HT-29 (cell line): Measurements from ENCODE around the gene DROSHA. TPM values are rescaled to one million over a fixed set of nuclear protein-coding genes. Genes with fewer than 3 reads are reported as not detected.
A peak's percentile ranks its signal among the peaks of the same experiment; 100 is the strongest.
"Not testable (repeated sequence)": the region's sequence is repeated elsewhere in the genome, so short reads cannot be mapped to it uniquely, and the experiment has no call there.

Source experiments
- DNase-seq: peaks from one replicate; pipeline ENCODE4 v3.0.0-alpha.2; 2015; ENCODE audit warnings: low spot score
- small RNA-seq: library from RNA; depleted of rRNA; stranded (forward); fragments of <200 nt; gene quantifications from one replicate; pipeline ENCODE3, GENCODE V24; 2014
- total RNA-seq: library from RNA; depleted of rRNA; stranded (reverse); fragments of >200 nt; shearing (Covaris generic); gene quantifications from 2 replicates; pipeline ENCODE4 v1.2.3, GENCODE V29; 2014; rRNA removed

The DROSHA gene
- total RNA-seq, 1 experiment from 2014 or later = 42.5 TPM

DNA sequence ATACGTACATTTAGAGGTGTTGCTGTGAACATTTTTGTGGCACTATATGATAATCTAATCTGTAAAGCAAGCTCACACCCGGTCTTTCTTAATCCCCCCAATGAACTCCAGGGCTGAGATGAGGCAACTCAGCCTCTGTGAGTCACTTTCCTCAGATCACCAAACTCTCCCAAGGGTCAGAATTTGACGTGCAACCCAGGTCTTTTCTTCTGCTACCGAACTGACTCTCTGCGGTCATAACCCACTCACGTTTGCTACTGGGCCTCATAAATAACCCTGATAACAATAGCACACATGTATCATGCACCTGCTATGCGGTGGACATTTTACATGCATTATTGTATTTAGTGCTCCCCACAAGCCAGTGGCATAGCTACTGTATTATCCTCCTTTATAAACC, 153.1 kb downstream of the DROSHA start:
- DNase-seq = no peak

DNA sequence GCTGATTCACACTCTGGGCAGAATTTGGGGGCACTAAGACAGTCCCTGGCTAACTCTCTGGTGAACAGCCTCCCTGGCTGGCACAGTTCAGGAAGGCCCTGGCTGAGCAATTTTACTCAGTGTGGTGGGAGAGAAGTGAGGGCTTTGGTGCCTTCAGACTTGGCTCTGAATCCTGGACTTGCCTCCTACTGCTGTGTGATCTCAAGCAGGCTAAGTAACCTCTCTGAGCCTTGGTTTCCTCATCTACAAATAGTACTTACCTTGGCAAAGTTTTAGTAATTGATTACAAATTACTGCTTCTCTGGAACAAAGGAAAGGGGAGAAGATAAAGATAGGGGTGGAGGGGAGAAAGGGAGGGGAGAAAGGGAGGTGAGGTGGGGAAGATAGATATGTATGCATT, 153.8 kb downstream of the DROSHA start:
- DNase-seq = no peak

DNA sequence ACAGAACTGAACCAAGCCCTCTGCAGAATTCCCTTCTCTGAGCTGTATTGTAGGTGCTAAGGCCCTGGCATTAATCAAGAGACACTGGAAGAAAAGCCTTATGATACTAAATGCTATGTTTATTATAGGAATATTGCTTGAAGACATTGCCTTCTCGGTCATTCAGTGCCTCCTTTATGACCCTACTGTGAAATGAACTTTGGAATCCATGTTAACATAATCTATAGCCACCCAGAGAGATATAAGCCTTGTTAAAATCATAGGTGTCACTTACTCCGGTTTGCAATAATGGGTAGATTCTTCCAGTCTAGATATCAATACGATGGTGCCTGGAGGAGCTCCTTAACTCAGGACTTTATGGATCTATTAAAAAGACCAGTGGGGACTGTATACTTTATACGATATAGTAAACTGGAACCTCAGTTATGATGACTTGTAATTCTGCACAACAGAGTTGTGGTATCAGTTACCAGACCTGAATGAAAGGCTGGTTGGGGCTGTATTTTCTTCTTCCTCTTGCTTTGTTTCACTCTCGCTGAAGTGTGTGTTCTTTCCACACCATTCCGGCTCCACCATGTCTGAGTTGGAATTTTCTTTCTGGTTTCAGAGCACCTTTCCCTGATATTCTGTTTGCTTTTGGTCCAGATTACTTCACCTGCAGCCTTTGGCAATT, 154.5 kb downstream of the DROSHA start:
- no peak for DNase-seq

DNA sequence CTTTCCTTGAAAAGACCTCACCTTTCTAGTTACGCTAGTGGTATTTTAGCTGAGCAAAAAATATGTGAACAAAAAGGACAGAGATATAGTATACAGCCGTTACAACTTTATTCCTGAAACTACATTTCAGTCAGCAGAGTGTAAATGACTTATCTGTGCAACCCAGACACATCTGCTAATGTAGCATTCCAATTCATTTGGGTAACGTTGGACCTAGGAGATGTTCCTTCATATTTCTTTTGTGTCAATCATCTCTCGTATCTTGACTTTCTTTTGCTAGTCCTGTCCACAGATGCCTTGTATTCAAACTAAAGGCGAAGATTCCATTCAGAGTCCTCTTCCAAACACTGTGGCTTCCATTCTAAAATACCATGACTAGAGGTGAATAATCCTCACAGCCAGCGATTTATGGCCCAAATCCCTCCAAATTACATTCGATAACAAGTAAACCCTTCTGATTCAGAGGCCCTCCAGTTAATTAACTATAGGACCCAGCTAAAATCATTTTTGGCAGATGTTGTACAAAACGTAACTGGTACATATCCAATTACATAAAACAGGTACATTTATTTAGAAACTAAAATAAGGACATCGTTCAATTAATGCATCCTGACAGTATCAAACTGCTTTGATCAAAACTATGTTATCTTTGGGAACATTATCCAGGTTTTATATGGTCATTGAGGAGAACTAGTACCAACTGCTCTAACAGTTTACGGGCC, 155.7 kb downstream of the DROSHA start:
- DNase-seq = no peak

DNA sequence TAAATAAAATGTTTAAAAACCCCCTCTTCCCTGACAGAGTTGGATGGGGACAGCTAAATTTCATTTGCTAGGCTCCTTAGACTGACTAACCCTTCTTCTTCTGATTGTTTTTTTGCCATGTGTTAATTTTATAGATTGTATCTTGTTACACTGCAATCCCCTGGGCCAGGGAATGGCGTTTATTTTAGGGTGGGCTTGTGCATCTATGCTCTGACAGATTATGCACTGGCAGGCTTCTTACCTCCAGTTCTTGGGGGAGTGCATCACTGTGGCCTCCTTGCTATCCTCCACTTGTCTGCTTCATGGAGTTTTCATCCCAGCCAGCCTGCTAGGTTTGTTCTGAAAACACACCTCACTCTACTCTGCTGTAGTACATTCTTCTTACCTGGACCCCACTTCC, 159.8 kb downstream of the DROSHA start:
- DNase-seq = no peak

DNA sequence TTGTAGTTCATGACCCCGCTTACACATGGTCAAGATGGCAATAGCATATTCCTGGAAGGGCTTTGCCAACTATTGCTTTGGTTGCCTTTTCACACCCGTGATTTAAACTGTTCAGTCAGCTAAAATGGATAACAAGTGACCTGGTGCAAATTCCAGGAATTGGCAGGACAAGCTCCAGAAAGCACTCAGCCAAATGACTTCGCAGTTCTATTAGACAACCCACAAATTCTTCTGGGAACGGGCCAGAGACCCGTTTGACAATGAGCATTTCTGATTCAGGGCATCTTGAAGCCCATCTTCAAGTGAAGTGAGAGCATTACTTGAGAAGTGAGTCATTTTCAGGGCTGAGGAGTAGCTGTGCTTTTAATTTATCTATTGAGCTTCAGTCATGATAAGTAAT, 165.0 kb downstream of the DROSHA start:
- DNase-seq = no peak

DNA sequence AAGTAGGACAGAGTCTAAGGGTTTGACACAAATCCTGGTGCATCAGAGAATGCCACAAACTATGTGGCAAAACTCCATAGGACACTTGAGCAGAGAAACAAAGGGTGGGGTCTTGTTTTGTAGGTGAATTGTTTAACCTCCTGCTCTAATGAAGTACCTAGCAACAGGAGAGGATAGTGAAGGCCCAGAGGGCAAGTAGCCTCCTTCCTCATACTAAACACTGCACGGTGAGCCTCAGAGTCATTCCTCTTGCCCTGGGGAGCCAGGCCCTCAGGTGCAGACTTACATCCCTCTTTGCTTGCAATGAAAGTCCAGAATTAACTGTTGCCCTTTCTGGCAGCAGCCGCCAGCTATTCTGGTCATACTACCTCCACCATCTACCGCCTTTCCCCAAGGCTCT, 166.1 kb downstream of the DROSHA start:
- DNase-seq = no peak

DNA sequence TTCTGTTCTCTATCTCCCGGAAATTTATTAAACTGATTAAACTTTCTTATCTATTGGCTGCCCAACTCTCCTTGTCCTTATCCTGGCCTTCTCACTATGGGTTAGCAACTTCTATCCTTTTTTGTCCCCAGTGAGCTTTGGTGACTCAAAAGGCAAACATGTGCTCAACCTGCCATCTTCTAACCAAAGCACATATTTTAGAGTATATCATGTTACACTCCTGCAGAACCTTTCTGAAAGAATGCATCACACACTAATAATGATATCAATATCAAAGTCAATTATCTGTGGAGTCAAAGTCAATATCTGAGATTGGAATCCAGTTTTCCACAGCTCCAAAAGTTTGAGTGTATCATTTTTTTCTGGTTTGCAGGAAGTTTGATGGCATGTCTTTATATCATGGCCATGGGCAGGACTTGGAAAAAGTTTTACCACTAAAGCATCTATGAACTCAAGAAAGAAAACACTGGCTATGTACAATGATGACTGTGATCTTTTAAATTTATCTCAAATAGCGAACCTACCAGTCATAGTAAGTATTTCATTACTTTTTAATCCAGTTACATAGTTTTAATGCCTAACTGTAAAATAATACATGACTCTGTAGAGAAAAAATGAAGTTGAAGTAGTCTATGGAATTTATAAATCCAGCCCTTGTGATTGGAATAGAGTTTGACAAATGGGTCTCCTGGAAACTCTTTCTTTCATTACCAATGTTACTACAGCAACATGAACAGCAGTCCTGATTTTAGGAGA, 166.8 kb downstream of the DROSHA start:
- DNase-seq = no peak

DNA sequence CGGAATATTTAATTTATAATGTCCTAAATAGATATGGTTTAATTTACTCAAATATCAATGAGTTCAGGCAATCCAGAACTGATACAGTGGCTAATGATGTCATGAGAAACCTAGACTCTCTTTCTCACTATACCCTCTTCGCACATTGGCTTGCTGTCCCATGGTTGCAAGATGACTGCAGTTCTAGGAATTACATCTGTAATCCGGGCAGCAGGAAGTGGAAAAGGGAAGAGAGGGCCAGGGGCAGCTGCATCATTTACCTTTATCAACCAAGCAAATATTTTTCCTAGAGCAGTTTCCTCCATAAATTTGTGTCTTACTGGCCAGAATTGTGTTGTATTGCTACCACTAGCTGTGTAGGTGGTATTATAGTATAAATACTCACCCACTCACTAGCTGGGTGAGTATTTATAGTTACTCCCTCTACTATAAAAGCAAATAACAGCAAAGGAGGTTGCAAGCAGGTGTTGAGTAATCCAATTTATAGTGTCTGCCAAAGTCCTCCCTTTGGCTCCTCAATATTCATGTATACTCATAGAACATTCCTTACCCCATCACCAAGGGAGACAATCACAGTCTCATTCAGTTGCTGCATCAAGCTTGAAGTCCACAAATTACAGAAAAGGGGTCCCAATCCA, 168.8 kb downstream of the DROSHA start:
- DNase-seq = no peak

DNA sequence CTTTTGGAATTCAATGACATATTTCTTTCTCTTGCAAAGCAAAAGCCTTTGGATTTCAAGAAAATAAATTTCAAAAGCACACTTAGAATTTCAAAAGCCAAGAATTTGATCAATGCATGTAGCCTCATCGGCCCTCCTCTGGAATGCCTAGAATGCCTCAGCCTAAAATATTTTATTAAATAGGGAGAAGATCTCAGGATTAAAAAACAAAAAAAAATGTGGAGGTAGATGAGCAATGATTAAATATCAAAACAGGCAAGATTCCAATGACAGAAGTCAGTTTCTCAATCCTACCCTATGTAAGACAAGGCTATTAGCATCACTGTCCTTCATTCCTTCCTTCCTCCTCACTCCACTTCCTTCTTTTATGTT, 169.4 kb downstream of the DROSHA start:
- no peak for DNase-seq

DNA sequence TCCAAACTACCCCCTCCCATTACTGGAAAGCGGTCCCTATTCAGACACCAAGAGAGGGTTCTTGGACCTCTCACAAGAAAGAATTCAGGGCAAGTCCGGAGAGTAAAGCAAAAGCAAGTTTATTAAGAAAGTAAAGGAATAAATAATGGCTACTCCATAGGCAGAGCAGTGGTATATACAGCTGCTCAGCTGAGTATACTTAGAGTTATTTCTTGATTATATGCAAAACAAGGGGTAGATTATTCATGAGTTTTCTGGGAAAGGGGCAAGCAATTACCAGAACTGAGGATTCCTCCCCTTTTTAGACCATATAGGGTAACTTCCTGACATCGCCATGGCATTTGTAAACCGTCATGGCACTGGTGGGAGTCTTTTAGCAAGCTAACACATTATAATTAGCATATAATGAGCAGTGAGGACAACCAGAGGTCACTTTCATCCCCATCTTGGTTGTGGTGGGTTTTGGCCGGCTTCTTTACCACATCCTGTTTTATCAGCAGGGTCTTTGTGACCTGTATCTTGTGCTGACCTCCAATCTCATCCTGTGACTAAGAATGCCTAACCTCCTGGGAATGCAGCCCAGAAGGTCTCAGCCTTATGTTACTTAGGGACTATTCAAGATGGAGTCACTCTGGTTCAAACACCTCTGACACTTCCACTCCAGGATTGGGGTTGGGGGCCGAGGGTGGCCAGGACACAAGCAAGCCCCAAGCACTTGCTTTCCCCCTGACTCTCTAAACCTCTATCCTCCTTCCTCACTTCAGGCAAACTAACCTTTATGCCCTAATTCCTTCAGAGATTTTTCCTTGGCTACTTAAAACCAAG, 170.0 kb downstream of the DROSHA start:
- DNase-seq = not testable (repeated sequence)

DNA sequence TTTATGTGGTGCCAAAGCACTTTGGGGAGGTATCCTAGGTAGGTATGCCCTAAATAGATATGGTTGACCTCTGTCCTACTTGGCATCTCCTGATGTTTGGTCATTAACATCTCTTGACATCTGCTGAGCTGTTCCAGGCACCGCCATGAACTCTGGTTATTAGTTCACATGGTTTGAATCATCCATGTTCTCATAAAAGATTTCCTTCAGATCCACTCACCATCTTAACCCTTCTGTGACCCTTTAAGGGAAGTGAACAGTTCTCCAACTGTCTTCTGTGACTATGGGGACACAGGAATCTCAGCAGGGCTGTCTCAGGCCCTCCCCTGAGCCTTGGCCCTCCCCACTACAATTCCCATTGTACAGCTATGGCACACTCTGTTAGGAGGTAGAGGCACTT, 170.7 kb downstream of the DROSHA start:
- DNase-seq = peak; percentile 13

DNA sequence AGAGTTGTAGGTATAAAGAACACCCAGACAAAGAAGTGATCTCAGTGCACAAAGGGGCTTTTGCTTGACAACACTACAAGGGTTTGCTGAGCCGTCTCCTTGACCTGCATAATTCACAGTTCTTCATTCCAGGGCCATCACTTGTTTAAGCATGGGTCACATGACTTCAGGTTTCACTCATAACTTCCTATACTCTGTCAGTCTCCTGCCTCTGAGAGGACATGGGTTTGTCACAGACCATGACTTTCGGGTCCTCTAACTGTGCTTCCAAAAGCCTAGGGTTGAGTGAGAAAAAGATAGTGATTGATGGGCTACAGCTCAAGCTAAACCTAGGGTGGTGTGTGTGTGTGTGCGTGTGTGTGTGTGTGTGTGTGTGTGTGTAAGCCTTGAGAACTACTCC, 172.1 kb downstream of the DROSHA start:
- DNase-seq = no peak

DNA sequence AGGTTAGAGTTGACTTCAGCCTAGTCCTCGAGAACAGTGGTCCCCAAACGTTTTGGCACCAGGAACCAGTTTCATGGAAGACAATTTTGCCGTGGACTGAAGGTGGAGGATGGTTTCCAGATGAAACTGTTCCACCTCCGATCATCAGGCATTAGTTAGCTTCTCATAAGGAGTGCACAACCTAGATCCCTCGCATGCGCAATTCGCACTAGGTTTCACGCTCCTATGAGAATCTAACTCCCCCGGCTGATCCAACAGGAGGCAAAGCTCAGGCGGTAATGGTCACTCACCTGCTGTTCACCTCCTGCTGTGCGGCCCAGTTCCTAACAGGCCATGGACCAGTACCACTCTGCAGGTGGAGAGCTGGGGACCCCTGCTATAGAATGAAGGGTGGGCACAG, 174.9 kb downstream of the DROSHA start:
- no peak for DNase-seq

DNA sequence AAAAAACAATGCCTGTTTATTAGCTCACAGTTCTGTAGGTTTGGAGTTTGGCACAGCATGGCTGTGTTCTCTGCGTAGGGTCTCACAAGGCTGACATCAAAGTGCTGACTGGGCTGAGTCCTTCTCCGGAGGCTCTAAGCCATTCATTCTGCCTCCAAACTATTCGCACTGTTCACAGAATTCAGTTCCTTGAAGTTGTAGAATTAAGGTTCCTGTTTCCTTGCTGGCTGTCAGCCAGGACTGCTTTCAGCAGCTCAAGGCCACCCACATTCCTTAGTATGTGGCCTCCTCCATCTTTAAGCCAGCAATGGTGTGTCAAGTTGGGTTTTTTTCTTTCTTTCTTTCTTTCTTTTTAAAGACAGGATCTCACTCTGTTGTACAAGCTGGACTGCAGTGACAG, 176.6 kb downstream of the DROSHA start:
- DNase-seq = no peak

Small RNA genes within 50 kb of the gene (small RNA-seq; reads per million reads assigned to genes)
- not detected for gene RF00019

Other genes with a start within 250 kb of the DROSHA start
- 9.4 and 9.8 TPM in 2 replicates for gene C5orf22, start 208 bp upstream of the DROSHA start, total RNA-seq
- not detected in 2 replicates for gene PDZD2, start 107.0 kb upstream of the DROSHA start, total RNA-seq